H9 (cell line): ENCODE measurements around the gene TMEM132C. TPM values are rescaled to one million over a fixed set of nuclear protein-coding genes. Genes with fewer than 3 reads are reported as not detected.

Source experiments
- DNase-seq: peaks from one replicate; pipeline ENCODE4 v3.0.0-alpha.2; 2017
- H2AFZ ChIP-seq: one replicate; pipeline ENCODE4 v1.6.1; 2013; ENCODE audit warnings: mild to moderate bottlenecking, low read length, control low read depth, moderate library complexity
- H2AK5ac ChIP-seq: 2 replicates; pipeline ENCODE4 v1.6.1; 2013; ENCODE audit warnings: low read length, control low read depth, mixed read lengths; ENCODE audit not compliant: insufficient read length
- H2BK120ac ChIP-seq: one replicate; pipeline ENCODE4 v1.6.1; 2013; ENCODE audit warnings: low read depth, mild to moderate bottlenecking, low read length, control low read depth, inconsistent platforms; ENCODE audit not compliant: poor library complexity, severe bottlenecking
- H2BK12ac ChIP-seq: 2 replicates; pipeline ENCODE4 v1.6.1; 2013; ENCODE audit warnings: low read length, control low read depth, mixed read lengths, low read depth; ENCODE audit not compliant: insufficient read length
- H2BK15ac ChIP-seq: 2 replicates; pipeline ENCODE4 v1.6.1; 2013; ENCODE audit warnings: low read depth, low read length, control low read depth
- H2BK20ac ChIP-seq: one replicate; pipeline ENCODE4 v1.6.1; 2013; ENCODE audit warnings: low read depth, mild to moderate bottlenecking, low read length, control low read depth, inconsistent platforms; ENCODE audit not compliant: poor library complexity, severe bottlenecking
- H2BK5ac ChIP-seq: 2 replicates; pipeline ENCODE4 v1.6.1; 2013; ENCODE audit warnings: low read length, control low read depth, mixed read lengths; ENCODE audit not compliant: insufficient read length
- H3K14ac ChIP-seq: 2 replicates; pipeline ENCODE4 v1.6.1; 2013; ENCODE audit warnings: low read length, control low read depth; ENCODE audit not compliant: insufficient read depth
- H3K18ac ChIP-seq: 2 replicates; pipeline ENCODE4 v1.6.1; 2013; ENCODE audit warnings: low read depth, mild to moderate bottlenecking, mixed read lengths, low read length, control low read depth; ENCODE audit not compliant: insufficient read length
- H3K23ac ChIP-seq: 2 replicates; pipeline ENCODE4 v1.6.1; 2013; ENCODE audit warnings: low read length, control low read depth, mixed read lengths, low read depth; ENCODE audit not compliant: insufficient read length
- H3K23me2 ChIP-seq: 2 replicates; pipeline ENCODE4 v1.6.1; 2013; ENCODE audit warnings: low read depth, mild to moderate bottlenecking, mixed read lengths, low read length, control low read depth; ENCODE audit not compliant: insufficient read length, poor library complexity, severe bottlenecking
- H3K27ac ChIP-seq: 2 replicates; pipeline ENCODE4 v1.5.1; 2013; ENCODE audit warnings: low read length, control low read depth, mixed read lengths, low read depth; ENCODE audit not compliant: insufficient read length
- H3K27me3 ChIP-seq: 2 replicates; pipeline ENCODE4 v1.6.1; 2013; ENCODE audit warnings: low read length, control low read depth, inconsistent platforms; ENCODE audit not compliant: insufficient read depth
- H3K4ac ChIP-seq: 2 replicates; pipeline ENCODE4 v1.6.1; 2013; ENCODE audit warnings: low read depth, mild to moderate bottlenecking, control low read depth, inconsistent platforms, low read length, moderate library complexity
- H3K4me1 ChIP-seq: 2 replicates; pipeline ENCODE4 v1.6.1; 2013; ENCODE audit warnings: low read length, control low read depth, inconsistent platforms; ENCODE audit not compliant: insufficient read depth
- H3K4me2 ChIP-seq: 2 replicates; pipeline ENCODE4 v1.6.1; 2013; ENCODE audit warnings: low read length, control low read depth, mixed read lengths; ENCODE audit not compliant: insufficient read length, insufficient read depth
- H3K56ac ChIP-seq: 2 replicates; pipeline ENCODE4 v1.6.1; 2013; ENCODE audit warnings: low read depth, mild to moderate bottlenecking, mixed read lengths, low read length, control low read depth; ENCODE audit not compliant: insufficient read length
- H3K79me1 ChIP-seq: 2 replicates; pipeline ENCODE4 v1.6.1; 2013; ENCODE audit warnings: low read depth, mild to moderate bottlenecking, moderate library complexity, low read length, control low read depth, inconsistent platforms; ENCODE audit not compliant: insufficient read depth, poor library complexity, severe bottlenecking
- H3K79me2 ChIP-seq: 2 replicates; pipeline ENCODE4 v1.6.1; 2013; ENCODE audit warnings: low read length, control low read depth, inconsistent platforms; ENCODE audit not compliant: insufficient read depth
- H3K9ac ChIP-seq: 2 replicates; pipeline ENCODE4 v1.6.1; 2013; ENCODE audit warnings: low read length, control low read depth, mixed read lengths; ENCODE audit not compliant: insufficient read length; ENCODE audit errors: extremely low read depth
- H3K9me3 ChIP-seq: one replicate; pipeline ENCODE4 v1.6.1; 2013; ENCODE audit warnings: low read depth, low read length, inconsistent platforms; ENCODE audit not compliant: control insufficient read depth
- H3T11ph ChIP-seq: one replicate; pipeline ENCODE4 v1.6.1; 2013; ENCODE audit warnings: mild to moderate bottlenecking, low read length, control low read depth, inconsistent platforms
- H4K20me1 ChIP-seq: one replicate; pipeline ENCODE4 v1.6.1; 2013; ENCODE audit not compliant: control insufficient read depth, insufficient read length, insufficient read depth
- H4K5ac ChIP-seq: 2 replicates; pipeline ENCODE4 v1.6.1; 2013; ENCODE audit warnings: low read depth, mild to moderate bottlenecking, mixed read lengths, low read length, control low read depth; ENCODE audit not compliant: insufficient read length
- H4K8ac ChIP-seq: replicated peaks from 2 replicates; pipeline ENCODE4 v1.6.1; 2013; ENCODE audit warnings: low read length, control low read depth, mixed read lengths, low read depth; ENCODE audit not compliant: insufficient read length
- H4K91ac ChIP-seq: 2 replicates; pipeline ENCODE4 v1.6.1; 2013; ENCODE audit warnings: low read depth, mild to moderate bottlenecking, moderate library complexity, mixed read lengths, low read length, control low read depth; ENCODE audit not compliant: insufficient read length
- H3K27ac Mint-ChIP-seq, 3 experiments: 2 replicates in 2 of 3; 3 replicates in 1 of 3; pipeline ENCODE4 v1.8.0; 2020 to 2021; ENCODE audit warnings: mixed read lengths in 3 of 3, mild to moderate bottlenecking in 1 of 3, moderate library complexity in 1 of 3
- H3K27me3 Mint-ChIP-seq: 2 replicates; pipeline ENCODE4 v1.8.0; 2021; ENCODE audit warnings: low read depth, mild to moderate bottlenecking, moderate library complexity, mixed read lengths
- H3K36me3 Mint-ChIP-seq, 3 experiments: 2 replicates in 2 of 3; 3 replicates in 1 of 3; pipeline ENCODE4 v1.8.0; 2020 to 2021; ENCODE audit warnings: low read depth in 3 of 3, mixed read lengths in 3 of 3; ENCODE audit not compliant: insufficient read depth in 1 of 3
- H3K4me1 Mint-ChIP-seq, 2 experiments: 2 replicates each; pipeline ENCODE4 v1.8.0; 2020; ENCODE audit warnings: mixed read lengths in 2 of 2
- H3K4me3 Mint-ChIP-seq, 2 experiments: 2 replicates in 1 of 2; 3 replicates in 1 of 2; pipeline ENCODE4 v1.8.0; 2020 to 2021; ENCODE audit warnings: mild to moderate bottlenecking in 2 of 2, mixed read lengths in 2 of 2, moderate library complexity in 1 of 2
- H3K9me3 Mint-ChIP-seq, 2 experiments: 2 replicates in 1 of 2; 3 replicates in 1 of 2; pipeline ENCODE4 v1.8.0; 2020; ENCODE audit warnings: mild to moderate bottlenecking in 2 of 2, mixed read lengths in 2 of 2, moderate library complexity in 1 of 2
- WGBS: extraction: QIAGEN DNeasy Blood & Tissue Kit; methylation state at CpG from one replicate; pipeline ENCODE4 v1.1.7; 2013; ENCODE audit warnings: missing lambda C conversion rate, low lambda C conversion rate, mixed read lengths; ENCODE audit not compliant: insufficient read length; ENCODE audit errors: extremely low coverage; 5-methylcytosine and 5-hydroxymethylcytosine counted together
- total RNA-seq: library from RNA; stranded (reverse); gene quantifications from 2 replicates; pipeline ENCODE4 v1.2.1, GENCODE V29; 2021
- TF ChIP-seq, protein P1 (sequence below): fragments of 200-600 bp; sonication (generic); conservative IDR thresholded peaks from 3 replicates; pipeline ENCODE4 v1.8.0; 2021; ENCODE audit warnings: antibody characterized with exemption, mild to moderate bottlenecking

Gene TMEM132C
- total RNA-seq, 1 experiment from 2014 or later: 0.22 TPM

DNA sequence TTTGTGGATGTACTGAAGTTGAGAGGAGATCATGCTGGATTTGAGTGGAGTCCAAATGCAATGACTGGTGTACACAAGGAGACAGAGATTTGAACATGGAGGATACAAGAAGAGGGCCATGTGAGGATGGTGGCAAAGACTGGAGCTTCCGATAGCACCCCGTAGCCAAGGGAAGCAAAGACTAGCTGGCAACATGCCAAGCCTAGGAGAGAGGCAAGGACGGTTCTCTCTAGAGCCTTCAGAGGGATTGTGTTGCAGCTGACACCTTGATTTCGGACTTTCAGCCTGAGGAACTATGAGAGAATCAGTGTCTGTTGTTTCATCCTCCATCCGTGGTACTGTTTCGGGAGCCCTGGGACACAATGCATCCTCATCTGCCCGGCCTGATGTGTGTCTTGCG is 354.3 kb downstream of the TMEM132C start:
- no CpG with 5 or more reads among the region's 8 CpGs for WGBS
- H2BK120ac ChIP-seq: no peak overlapping the region
- H4K5ac ChIP-seq: no peak overlapping the region
- H3K79me2 ChIP-seq: no peaks in the 10 kb centered on the region
- H3K23ac ChIP-seq: no peak overlapping the region
- no peak overlapping the region for H4K8ac ChIP-seq
- no peak overlapping the region for H3T11ph ChIP-seq
- peaks cover 7% of the 10 kb centered on the region; the same call in 1 of the 2 replicates for H3K4me1 ChIP-seq
- no peaks in the 10 kb centered on the region for H3K27me3 ChIP-seq
- H2BK15ac ChIP-seq: no peak overlapping the region
- H3K79me1 ChIP-seq: no peaks in the 10 kb centered on the region
- H2AK5ac ChIP-seq: no peak overlapping the region
- no peaks in the 10 kb centered on the region for H4K20me1 ChIP-seq
- H3K9me3 ChIP-seq: no peaks in the 10 kb centered on the region
- no peak overlapping the region for H3K18ac ChIP-seq
- H2BK20ac ChIP-seq: no peak overlapping the region
- Mint-ChIP-seq H3K9me3 (peaks cover 2 to 7% of the 10 kb centered on the region in 2 experiments; a peak in 4 of 5 replicates), H3K36me3 (peaks cover 0 to 4% (median 0%) of the 10 kb centered on the region in 3 experiments; a peak in 2 of 7 replicates), H3K27ac (no peak overlapping the region), H3K27me3 (peaks cover 7% of the 10 kb centered on the region), H3K4me1 (peaks cover 16 to 17% of the 10 kb centered on the region in 2 experiments), H3K4me3 (no peak overlapping the region)
- H3K9ac ChIP-seq: no peak overlapping the region
- H2BK12ac ChIP-seq: no peak overlapping the region
- no peak overlapping the region for H3K14ac ChIP-seq
- no peaks in the 10 kb centered on the region for H3K23me2 ChIP-seq
- DNase-seq: no peak
- H2AFZ ChIP-seq: no peak overlapping the region
- TF ChIP-seq, protein P1, sequence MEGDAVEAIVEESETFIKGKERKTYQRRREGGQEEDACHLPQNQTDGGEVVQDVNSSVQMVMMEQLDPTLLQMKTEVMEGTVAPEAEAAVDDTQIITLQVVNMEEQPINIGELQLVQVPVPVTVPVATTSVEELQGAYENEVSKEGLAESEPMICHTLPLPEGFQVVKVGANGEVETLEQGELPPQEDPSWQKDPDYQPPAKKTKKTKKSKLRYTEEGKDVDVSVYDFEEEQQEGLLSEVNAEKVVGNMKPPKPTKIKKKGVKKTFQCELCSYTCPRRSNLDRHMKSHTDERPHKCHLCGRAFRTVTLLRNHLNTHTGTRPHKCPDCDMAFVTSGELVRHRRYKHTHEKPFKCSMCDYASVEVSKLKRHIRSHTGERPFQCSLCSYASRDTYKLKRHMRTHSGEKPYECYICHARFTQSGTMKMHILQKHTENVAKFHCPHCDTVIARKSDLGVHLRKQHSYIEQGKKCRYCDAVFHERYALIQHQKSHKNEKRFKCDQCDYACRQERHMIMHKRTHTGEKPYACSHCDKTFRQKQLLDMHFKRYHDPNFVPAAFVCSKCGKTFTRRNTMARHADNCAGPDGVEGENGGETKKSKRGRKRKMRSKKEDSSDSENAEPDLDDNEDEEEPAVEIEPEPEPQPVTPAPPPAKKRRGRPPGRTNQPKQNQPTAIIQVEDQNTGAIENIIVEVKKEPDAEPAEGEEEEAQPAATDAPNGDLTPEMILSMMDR: no peak
- H3K56ac ChIP-seq: no peak overlapping the region
- no peak overlapping the region for H2BK5ac ChIP-seq
- no peak overlapping the region for H4K91ac ChIP-seq
- no peak overlapping the region for H3K4ac ChIP-seq
- H3K4me2 ChIP-seq: no peak overlapping the region
- no peak overlapping the region for H3K27ac ChIP-seq
